ENCODE data around the gene SPEF1. TPM values are rescaled to one million over a fixed set of nuclear protein-coding genes. Genes with fewer than 3 reads are reported as not detected.

SPEF1 gene
- total RNA-seq, 4 donors from 2014 or later: 0.26 to 1.3 (median 0.37) TPM; not detected in 1

DNA sequence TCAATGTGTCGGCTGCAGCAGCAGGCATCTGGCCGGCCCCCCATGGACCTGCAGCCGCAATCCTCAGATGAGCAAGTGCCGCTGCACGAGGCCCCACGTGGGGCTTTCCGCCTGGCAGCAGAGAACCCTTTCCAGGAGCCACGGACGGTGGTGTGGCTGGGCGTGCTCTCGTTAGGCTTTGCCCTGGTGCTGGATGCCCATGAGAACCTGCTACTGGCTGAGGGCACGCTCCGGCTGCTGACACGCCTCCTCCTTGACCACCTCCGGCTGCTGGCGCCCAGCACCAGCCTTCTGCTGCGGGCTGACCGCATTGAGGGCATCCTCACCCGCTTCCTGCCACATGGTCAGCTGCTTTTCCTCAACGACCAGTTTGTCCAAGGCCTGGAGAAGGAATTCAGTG lies 42.6 kb upstream of the SPEF1 start:
- Histone ChIP-seq H3K27me3 (no peaks in the 10 kb centered on the region), H3K4me1 (peaks cover 0 to 4% of the 10 kb centered on the region in 2 donors), H3K4me3 (no peak overlapping the region), H3K9me3 (no peaks in the 10 kb centered on the region), H3K36me3 (no peaks in the 10 kb centered on the region), H3K27ac (no peak overlapping the region)
- TF ChIP-seq, protein P1, sequence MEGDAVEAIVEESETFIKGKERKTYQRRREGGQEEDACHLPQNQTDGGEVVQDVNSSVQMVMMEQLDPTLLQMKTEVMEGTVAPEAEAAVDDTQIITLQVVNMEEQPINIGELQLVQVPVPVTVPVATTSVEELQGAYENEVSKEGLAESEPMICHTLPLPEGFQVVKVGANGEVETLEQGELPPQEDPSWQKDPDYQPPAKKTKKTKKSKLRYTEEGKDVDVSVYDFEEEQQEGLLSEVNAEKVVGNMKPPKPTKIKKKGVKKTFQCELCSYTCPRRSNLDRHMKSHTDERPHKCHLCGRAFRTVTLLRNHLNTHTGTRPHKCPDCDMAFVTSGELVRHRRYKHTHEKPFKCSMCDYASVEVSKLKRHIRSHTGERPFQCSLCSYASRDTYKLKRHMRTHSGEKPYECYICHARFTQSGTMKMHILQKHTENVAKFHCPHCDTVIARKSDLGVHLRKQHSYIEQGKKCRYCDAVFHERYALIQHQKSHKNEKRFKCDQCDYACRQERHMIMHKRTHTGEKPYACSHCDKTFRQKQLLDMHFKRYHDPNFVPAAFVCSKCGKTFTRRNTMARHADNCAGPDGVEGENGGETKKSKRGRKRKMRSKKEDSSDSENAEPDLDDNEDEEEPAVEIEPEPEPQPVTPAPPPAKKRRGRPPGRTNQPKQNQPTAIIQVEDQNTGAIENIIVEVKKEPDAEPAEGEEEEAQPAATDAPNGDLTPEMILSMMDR (IDR thresholded peaks at IDR 0.05): no peak
- TF ChIP-seq POLR2A (IDR thresholded peaks at IDR 0.05): no peak
- no peak for DNase-seq
- intact Hi-C loops (cut with DNase I; ENCODE audit: low total_unique reads): loop anchor here (5.0 kb wide), 1 partner anchor 37 kb away; the partner anchor contains the start of gene CENPB

DNA sequence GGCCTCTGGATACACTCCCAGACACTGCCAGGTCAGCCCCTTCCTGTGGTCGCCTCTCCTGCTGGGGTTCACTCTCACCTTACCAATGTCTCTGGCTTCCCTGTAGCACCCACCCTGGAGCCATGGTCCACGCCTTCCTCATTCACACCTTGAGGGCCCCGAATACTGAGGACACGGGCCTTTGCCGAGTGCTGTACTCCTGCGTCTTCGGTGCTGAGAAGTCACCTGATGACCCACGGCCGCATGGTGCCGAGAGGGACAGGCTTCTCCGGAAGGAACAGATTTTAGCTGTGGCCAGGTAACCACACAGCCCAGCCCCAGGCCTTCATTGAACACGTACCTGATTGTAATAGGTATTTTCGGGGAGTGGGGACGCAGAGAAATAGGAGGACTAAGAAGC lies 40.7 kb upstream of the SPEF1 start:
- H3K27ac ChIP-seq: peak overlapping the region in 1 of 2 donors; percentile 98
- no peak for TF ChIP-seq POLR2A (IDR thresholded peaks at IDR 0.05)
- TF ChIP-seq, protein P1 (IDR thresholded peaks at IDR 0.05): no peak
- no peaks in the 10 kb centered on the region for H3K9me3 ChIP-seq
- DNase-seq: no peak
- no peaks in the 10 kb centered on the region for H3K36me3 ChIP-seq
- H3K4me1 ChIP-seq: peaks cover 0 to 4% of the 10 kb centered on the region in 2 donors
- intact Hi-C loops (cut with DNase I; ENCODE audit: low total_unique reads): loop anchor here (5.0 kb wide), 1 partner anchor 35 kb away; the partner anchor contains the start of gene CENPB
- no peak overlapping the region for H3K4me3 ChIP-seq
- no peaks in the 10 kb centered on the region for H3K27me3 ChIP-seq

DNA sequence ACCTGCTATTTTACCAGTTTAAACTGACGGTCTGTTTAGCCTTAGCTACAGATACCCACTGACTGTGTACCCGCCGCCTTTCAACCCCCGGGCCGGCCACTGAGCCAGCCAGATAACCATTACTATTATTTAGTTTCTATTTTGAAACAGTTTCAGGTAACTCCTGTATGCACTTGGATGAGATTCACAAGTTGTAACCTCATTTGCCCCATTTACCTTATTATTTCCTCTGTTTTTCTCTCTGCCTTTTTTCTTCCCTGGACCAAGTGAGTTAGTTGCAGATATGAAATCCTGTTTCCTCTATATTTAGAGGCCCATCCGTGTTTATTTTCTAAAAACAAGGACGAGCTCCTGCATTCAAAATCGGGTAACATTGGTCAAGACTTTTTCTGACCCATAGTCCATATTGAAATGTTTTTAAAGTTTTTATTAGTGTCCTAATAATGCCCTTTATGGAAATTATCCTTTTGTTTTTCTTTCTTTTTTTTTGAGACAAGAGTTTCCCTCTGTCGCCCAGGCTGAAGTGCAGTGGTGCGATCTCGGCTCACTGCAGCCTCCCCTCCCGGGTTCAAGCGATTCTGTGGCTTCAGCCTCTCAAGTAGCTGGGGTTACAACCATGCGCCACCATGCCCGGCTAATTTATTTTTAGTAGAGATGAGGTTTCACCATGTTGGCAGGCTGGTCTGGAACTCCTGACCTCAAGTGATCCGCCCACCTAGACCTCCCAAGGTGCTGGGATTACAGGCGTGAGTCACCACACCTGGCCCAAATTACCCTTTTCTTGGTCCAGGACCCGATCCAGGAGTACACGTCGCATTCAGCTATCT lies 39.9 kb upstream of the SPEF1 start:
- Histone ChIP-seq H3K4me1 (peaks cover 0 to 4% of the 10 kb centered on the region in 2 donors), H3K9me3 (no peaks in the 10 kb centered on the region), H3K27me3 (no peaks in the 10 kb centered on the region), H3K27ac (peak overlapping the region; percentile 98), H3K4me3 (peak overlapping the region; percentile 72 to 75), H3K36me3 (no peaks in the 10 kb centered on the region)
- intact Hi-C loops (cut with DNase I; ENCODE audit: low total_unique reads): loop anchor here (5.0 kb wide), 1 partner anchor 34 kb away; the partner anchor contains the start of gene CENPB
- TF ChIP-seq, protein P1 (IDR thresholded peaks at IDR 0.05): no peak
- TF ChIP-seq POLR2A (IDR thresholded peaks at IDR 0.05): peak in 1 of 2 donors; percentile 6
- DNase-seq: no peak

DNA sequence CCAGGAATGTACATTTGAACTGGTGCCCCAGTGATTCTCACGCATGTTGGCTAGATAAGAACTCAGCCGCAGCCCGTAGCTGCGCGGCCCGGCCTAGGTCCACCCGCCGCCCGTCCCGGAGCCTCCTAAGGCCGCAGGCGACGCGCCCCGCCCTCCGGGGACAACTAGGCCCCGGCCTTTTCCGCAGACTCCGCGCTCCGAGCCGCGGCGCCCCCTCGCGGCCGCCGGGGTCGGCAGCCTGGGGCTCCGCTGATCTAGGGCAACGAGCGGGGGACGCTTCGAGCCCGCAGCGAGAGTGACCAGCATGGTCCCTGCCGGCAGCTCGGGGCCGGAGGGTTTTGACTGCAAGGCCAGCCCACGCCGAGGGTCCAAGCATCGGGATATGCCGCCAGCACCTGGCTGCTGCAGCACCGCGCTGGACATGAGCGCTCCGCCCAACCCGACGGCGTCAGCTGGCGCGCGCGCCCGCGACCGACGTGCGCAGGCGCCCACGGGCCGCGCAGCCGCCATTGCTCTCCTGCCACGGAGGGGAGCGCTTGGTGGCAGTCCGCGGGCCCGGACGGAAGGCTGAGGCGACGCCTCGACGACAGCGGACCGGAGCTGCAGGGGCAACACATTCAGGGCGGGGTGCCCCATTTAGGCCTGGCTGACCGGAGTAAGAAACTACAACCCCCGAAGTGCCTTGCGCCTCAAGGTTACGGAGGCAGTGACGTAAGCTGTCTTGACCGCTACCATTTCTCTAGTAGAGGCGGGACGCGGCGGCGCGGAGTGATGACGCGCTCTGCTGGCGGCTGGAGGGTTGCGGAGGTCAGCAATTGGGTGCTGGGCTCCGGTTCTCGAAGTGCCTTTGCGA lies 39.0 kb upstream of the SPEF1 start, which contains the start of gene AP5S1:
Gene AP5S1 (plus strand): TSS at position 500 of the 853 bp plus-strand sequence. CDS start 1,571 bp downstream, outside the sequence.
- peak within 1 kb of the TSS; percentile 98 for H3K27ac ChIP-seq
- H3K4me3 ChIP-seq: peak within 1 kb of the TSS; percentile 72 to 75
- peak; percentile 97 to 98 for DNase-seq
- no peaks in the 10 kb centered on the region for H3K27me3 ChIP-seq
- intact Hi-C loops (cut with DNase I; ENCODE audit: low total_unique reads): loop anchor here (5.0 kb wide), 1 partner anchor 33 kb away; the partner anchor contains the start of gene CENPB
- TF ChIP-seq, protein P1 (IDR thresholded peaks at IDR 0.05): peak; percentile 98 to 100 (median 100)
- TF ChIP-seq POLR2A (IDR thresholded peaks at IDR 0.05): peak in 1 of 2 donors; percentile 79
- no peaks in the 10 kb centered on the region for H3K9me3 ChIP-seq
- no peaks in the 10 kb centered on the region for H3K36me3 ChIP-seq
- peaks cover 0 to 4% of the 10 kb centered on the region in 2 donors for H3K4me1 ChIP-seq
